ENCODE results near the gene PLA2G3.
A peak's percentile ranks its signal among the peaks of the same experiment; 100 is the strongest.

PLA2G3 gene

GRCh38 chr22:31086703-31087330, 53.5 kb downstream of the PLA2G3 start:
- H3K4me3 ChIP-seq (ENCODE audit: low read depth, low read length) = no peak overlapping the region
- no peak overlapping the region for H3K27ac ChIP-seq (ENCODE audit: low read depth, low read length)
- peaks cover 50% of the 10 kb centered on the region for H3K79me2 ChIP-seq (ENCODE audit: control insufficient read depth, insufficient read depth, low read length, unreplicated experiment)
- H2AFZ ChIP-seq (ENCODE audit: low read length, unreplicated experiment) = no peak overlapping the region
- H3K4me1 ChIP-seq (ENCODE audit: control insufficient read depth, insufficient read depth, low read length, unreplicated experiment) = peaks cover 20% of the 10 kb centered on the region
- no peaks in the 10 kb centered on the region for H3K36me3 ChIP-seq (ENCODE audit: insufficient read depth, low read length)
- no peaks in the 10 kb centered on the region for H3K27me3 ChIP-seq (ENCODE audit: insufficient read depth, low read length)

GRCh38 chr22:31085928-31086327, 54.4 kb downstream of the PLA2G3 start:
- Histone ChIP-seq H3K79me2 (ENCODE audit: control insufficient read depth, insufficient read depth, low read length, unreplicated experiment) (peaks cover 56% of the 10 kb centered on the region), H3K27me3 (ENCODE audit: insufficient read depth, low read length) (no peaks in the 10 kb centered on the region), H2AFZ (ENCODE audit: low read length, unreplicated experiment) (no peak overlapping the region), H3K4me1 (ENCODE audit: control insufficient read depth, insufficient read depth, low read length, unreplicated experiment) (peaks cover 20% of the 10 kb centered on the region), H3K4me3 (ENCODE audit: low read depth, low read length) (no peak overlapping the region), H3K27ac (ENCODE audit: low read depth, low read length) (no peak overlapping the region; the same call in 1 of the 2 replicates), H3K36me3 (ENCODE audit: insufficient read depth, low read length) (no peaks in the 10 kb centered on the region)

GRCh38 chr22:31085493-31085824, 54.8 kb downstream of the PLA2G3 start:
- Histone ChIP-seq H3K36me3 (ENCODE audit: insufficient read depth, low read length) (no peaks in the 10 kb centered on the region), H3K27me3 (ENCODE audit: insufficient read depth, low read length) (no peaks in the 10 kb centered on the region), H3K4me1 (ENCODE audit: control insufficient read depth, insufficient read depth, low read length, unreplicated experiment) (peaks cover 23% of the 10 kb centered on the region), H3K79me2 (ENCODE audit: control insufficient read depth, insufficient read depth, low read length, unreplicated experiment) (peaks cover 56% of the 10 kb centered on the region), H3K4me3 (ENCODE audit: low read depth, low read length) (peak overlapping the region; percentile 82), H2AFZ (ENCODE audit: low read length, unreplicated experiment) (no peak overlapping the region), H3K27ac (ENCODE audit: low read depth, low read length) (peak overlapping the region; percentile 56; the same call in 1 of the 2 replicates)

GRCh38 chr22:31084811-31085492, 55.4 kb downstream of the PLA2G3 start:
- Histone ChIP-seq H3K4me1 (ENCODE audit: control insufficient read depth, insufficient read depth, low read length, unreplicated experiment) (peaks cover 24% of the 10 kb centered on the region), H3K27ac (ENCODE audit: low read depth, low read length) (peak overlapping the region; percentile 62), H2AFZ (ENCODE audit: low read length, unreplicated experiment) (no peak overlapping the region), H3K4me3 (ENCODE audit: low read depth, low read length) (peak overlapping the region; percentile 82), H3K36me3 (ENCODE audit: insufficient read depth, low read length) (no peaks in the 10 kb centered on the region), H3K27me3 (ENCODE audit: insufficient read depth, low read length) (no peaks in the 10 kb centered on the region), H3K79me2 (ENCODE audit: control insufficient read depth, insufficient read depth, low read length, unreplicated experiment) (peaks cover 56% of the 10 kb centered on the region)
